Pancreas (tissue), 10 donors: ENCODE data around the gene IL3. TPM values are rescaled to one million over a fixed set of nuclear protein-coding genes. Genes with fewer than 3 reads are reported as not detected.

Experiments used
- ATAC-seq, 4 donors: fragments of 200-7000 bp; cut with Tn5 transposase; one replicate each; pipeline versions ENCODE4 v1.8.0 to v1.9.1; 2020; ENCODE audit warnings: mild to moderate bottlenecking in 4 of 4, moderate library complexity in 4 of 4
- DNase-seq, 6 donors: peaks; one replicate each; pipeline ENCODE4 v3.0.0-alpha.2; 2020
- FAIRE-seq: peaks from 2 replicates; lab custom pipeline; 2012; peaks lifted over from hg19 to GRCh38; lab: Jason Lieb, UNC
- H3K27ac ChIP-seq, 4 donors: fragments of 200-600 bp; sonication (generic); 1 replicate in 3 of 4; 2 replicates in 1 of 4; pipeline versions ENCODE4 v1.5.0 to v1.8.0; 2020
- H3K27me3 ChIP-seq, 4 donors: fragments of 200-600 bp; one replicate each; pipeline ENCODE4 v1.8.0; 2021
- H3K36me3 ChIP-seq, 3 donors: fragments of 200-600 bp; sonication (generic) in 1 of 3; one replicate each; pipeline versions ENCODE4 v1.5.0 to v1.8.0; 2020 to 2021
- H3K4me1 ChIP-seq, 3 donors: fragments of 200-600 bp; one replicate each; pipeline ENCODE4 v1.8.0; 2021
- H3K4me3 ChIP-seq, 4 donors: fragments of 200-600 bp; sonication (generic) in 2 of 4; one replicate each; pipeline versions ENCODE4 v1.5.0 to v1.8.0; 2020 to 2021
- H3K9me3 ChIP-seq, 4 donors: fragments of 200-600 bp; one replicate each; pipeline ENCODE4 v1.8.0; 2021
- CTCF ChIP-seq, 4 donors: fragments of 200-600 bp; sonication (generic) in 3 of 4; IDR thresholded peaks; one replicate each; pipeline versions ENCODE4 v1.5.0 to v1.8.0; 2021; ENCODE audit warnings: antibody characterized with exemption in 4 of 4
- WGBS, 2 donors: extraction: QIAGEN DNeasy Blood & Tissue Kit; methylation state at CpG; one replicate each; pipeline ENCODE4 v1.1.7; 2013; 5-methylcytosine and 5-hydroxymethylcytosine counted together
- intact Hi-C, 3 donors: fragments of 100-400 bp; cut with DNase I; formaldehyde crosslinking; loops; one replicate each; pipeline versions ENCODE4 v1.11.1 to v1.14.2; 2022
- polyA plus RNA-seq, 2 donors: library from polyadenylated mRNA; stranded (reverse); fragments of 200-250 nt; gene quantifications; one replicate each; pipeline ENCODE4 v1.2.3, GENCODE V29; 2013
- total RNA-seq, 6 donors: library from RNA; stranded (reverse); fragmentation: NEBNext Ultra II Directional in 4 of 6; extraction: Animal tissue kit (Norgen Biotek cat#: 25700) in 4 of 6; gene quantifications; one replicate each; pipeline versions ENCODE4 v1.2.1 to v1.2.4, GENCODE V29; 2021 to 2023
- donor health status: healthy with polysubstance abuse.
- donor health status: DM: no; HTN: no; CAD: no; lungs with moderate emphysema.
- donor health status: DM: no; HTN: no; CAD: no.
- donor health status: control.
- donor health status: control.
- donor health status: Bipolar disorder and iron deficiency.
- donor health status: DM: yes; HTN: yes; CAD: no.
- donor health status: DM: no; HTN: no; CAD: no.
- donor health status: DM: no; HTN: no; CAD: no.
- donor health status: DM: yes; HTN: yes; CAD: no.

Gene IL3
- total and polyA plus RNA-seq, 8 donors, result not detected

GRCh38 chr5:132112111-132112510, 51.7 kb downstream of the IL3 start:
- no peaks in the 10 kb centered on the region for H3K4me1 ChIP-seq
- WGBS, 2 donors, result 76 to 86% methylated on average over 3 of the region's 3 CpGs

More at GRCh38 chr5:132112111-132112510, 51.7 kb downstream of the IL3 start:
- Histone ChIP-seq H3K27me3 (no peaks in the 10 kb centered on the region), H3K4me3 (no peak overlapping the region), H3K36me3 (no peaks in the 10 kb centered on the region), H3K9me3 (no peaks in the 10 kb centered on the region), H3K27ac (no peak overlapping the region)
- intact Hi-C loops, result no loop called here
- no peak for TF ChIP-seq CTCF (IDR thresholded peaks at IDR 0.05)
- ATAC-seq (no peak), FAIRE-seq (no peak), DNase-seq (no peak)

Other genes starting within 250 kb of the IL3 start
- gene MEIKIN, start 115.0 kb upstream of the IL3 start, total RNA-seq, result 1 to 10 TPM in 1 of 6 donors, not detected in 5; 1.2 TPM
- not detected for gene MEIKIN, start 115.0 kb upstream of the IL3 start, polyA plus RNA-seq
- gene ACSL6, start 49.0 kb upstream of the IL3 start, total RNA-seq, result 1 to 10 TPM in 4 of 6 donors, under 1 TPM in 2; 0.83 to 3.3 (median 1.1) TPM
- gene ACSL6, start 49.0 kb upstream of the IL3 start, polyA plus RNA-seq, result 1 to 10 TPM in 1 of 2 donors, under 1 TPM in 1; 0.99 to 2.0 TPM
- under 1 TPM in 1 of 6 donors, not detected in 5; 0.19 TPM for gene CSF2, start 13.1 kb downstream of the IL3 start, total RNA-seq
- not detected for gene CSF2, start 13.1 kb downstream of the IL3 start, polyA plus RNA-seq
- gene P4HA2, start 167.2 kb downstream of the IL3 start, total RNA-seq, result 10 to 100 TPM; 52.8 to 85.7 (median 64.3) TPM
- 10 to 100 TPM; 28.3 to 34.7 TPM for gene P4HA2, start 167.2 kb downstream of the IL3 start, polyA plus RNA-seq
- gene PDLIM4, start 197.0 kb downstream of the IL3 start, total RNA-seq, result 1 to 10 TPM in 5 of 6 donors, under 1 TPM in 1; 0.83 to 6.6 (median 1.9) TPM
- 10 to 100 TPM in 1 of 2 donors, 1 to 10 TPM in 1; 3.3 to 10.7 TPM for gene PDLIM4, start 197.0 kb downstream of the IL3 start, polyA plus RNA-seq
- under 1 TPM; 0.08 to 0.61 (median 0.23) TPM for gene SLC22A4, start 233.7 kb downstream of the IL3 start, total RNA-seq
- gene SLC22A4, start 233.7 kb downstream of the IL3 start, polyA plus RNA-seq, result under 1 TPM; 0.34 to 0.92 TPM